ENCODE data around the gene ACOT13.

GRCh38 chr6:24663189-24663588 lies 3.7 kb upstream of the ACOT13 start:
- TF ChIP-seq CTCF (conservative IDR thresholded peaks at IDR 0.05) (no peak), ZFX (IDR thresholded peaks at IDR 0.05) (no peak)

All from C4-2B (cell line).